Left ventricle myocardium superior (tissue), 1 donor: ENCODE measurements around the gene CCDC60. TPM values are rescaled to one million over a fixed set of nuclear protein-coding genes. Genes with fewer than 3 reads are reported as not detected.

Experiments
- ATAC-seq: fragments of 200-7000 bp; cut with Tn5 transposase; one replicate; pipeline ENCODE4 v1.9.1; 2020; ENCODE audit warnings: mild to moderate bottlenecking, moderate library complexity
- DNase-seq: peaks from one replicate; pipeline ENCODE4 v3.0.0-alpha.2; 2020
- intact Hi-C: fragments of 100-400 bp; cut with micrococcal nuclease; formaldehyde crosslinking; loops from one replicate; pipeline ENCODE4 v1.11.0; 2022
- total RNA-seq: library from RNA; stranded (reverse); fragmentation: NEBNext Ultra II Directional; extraction: Animal tissue kit (Norgen Biotek cat#: 25700); gene quantifications from one replicate; pipeline ENCODE4 v1.2.1, GENCODE V29; 2021
- donor health status: DM: no; HTN: yes; CAD: no; lungs with severe emphysema.

The CCDC60 gene
- total RNA-seq, 1 donor from 2014 or later, result not detected

GRCh38 chr12:119476951-119477350 is 142.4 kb downstream of the CCDC60 start:
- intact Hi-C loops, result no loop called here
- ATAC-seq, result no peak
- DNase-seq, result no peak

GRCh38 chr12:119479121-119479561 is 144.6 kb downstream of the CCDC60 start:
- ATAC-seq (peak; percentile 91), DNase-seq (no peak)
- intact Hi-C loops, result no loop called here

- ATAC-seq (no peak), DNase-seq (no peak)
- intact Hi-C loops, result no loop called here
Measured at GRCh38 chr12:119480551-119480950, 146.0 kb downstream of the CCDC60 start.

GRCh38 chr12:119486599-119487154 is 152.1 kb downstream of the CCDC60 start:
- intact Hi-C loops, result no loop called here
- DNase-seq, result no peak
- no peak for ATAC-seq

- DNase-seq, result no peak
- ATAC-seq, result no peak
- intact Hi-C loops, result no loop called here
Measured at GRCh38 chr12:119491814-119492213, 157.3 kb downstream of the CCDC60 start.

GRCh38 chr12:119500209-119500608 is 165.7 kb downstream of the CCDC60 start:
- intact Hi-C loops, result no loop called here
- no peak for DNase-seq
- ATAC-seq, result no peak

GRCh38 chr12:119501052-119501451 is 166.5 kb downstream of the CCDC60 start:
- DNase-seq, result no peak
- no peak for ATAC-seq
- intact Hi-C loops, result no loop called here

GRCh38 chr12:119505001-119505400 is 170.5 kb downstream of the CCDC60 start:
- intact Hi-C loops, result no loop called here

GRCh38 chr12:119512772-119513497 is 178.4 kb downstream of the CCDC60 start:
- no peak for ATAC-seq
- DNase-seq, result no peak
- intact Hi-C loops, result no loop called here

More at GRCh38 chr12:119505001-119505400, 170.5 kb downstream of the CCDC60 start:
- ATAC-seq, result no peak
- DNase-seq, result no peak

- intact Hi-C loops, result no loop called here
- no peak for ATAC-seq
Measured at GRCh38 chr12:119528241-119528640, 193.7 kb downstream of the CCDC60 start.

GRCh38 chr12:119540476-119540875 is 205.9 kb downstream of the CCDC60 start:
- ATAC-seq, result no peak
- intact Hi-C loops, result no loop called here

More at GRCh38 chr12:119528241-119528640, 193.7 kb downstream of the CCDC60 start:
- no peak for DNase-seq

GRCh38 chr12:119544765-119545625 is 210.5 kb downstream of the CCDC60 start:
- DNase-seq (peak; percentile 49), ATAC-seq (peak; percentile 68)
- intact Hi-C loops, result loop anchor here (2.0 kb wide), 1 partner anchor 100 kb away; no protein-coding TSS in a partner anchor

More at GRCh38 chr12:119540476-119540875, 205.9 kb downstream of the CCDC60 start:
- DNase-seq, result no peak

- ATAC-seq, result no peak
- intact Hi-C loops, result no loop called here
- no peak for DNase-seq
Measured at GRCh38 chr12:119546340-119546739, 211.8 kb downstream of the CCDC60 start.

GRCh38 chr12:119547001-119547400 is 212.5 kb downstream of the CCDC60 start:
- DNase-seq (no peak), ATAC-seq (no peak)
- intact Hi-C loops, result no loop called here

GRCh38 chr12:119556854-119557253 is 222.3 kb downstream of the CCDC60 start:
- ATAC-seq (no peak), DNase-seq (no peak)
- intact Hi-C loops, result no loop called here

- DNase-seq, result no peak
- no peak for ATAC-seq
- intact Hi-C loops, result no loop called here
Measured at GRCh38 chr12:119565404-119565803, 230.9 kb downstream of the CCDC60 start.

GRCh38 chr12:119570771-119571170 is 236.2 kb downstream of the CCDC60 start:
- intact Hi-C loops, result no loop called here
- DNase-seq (no peak), ATAC-seq (no peak)

- no peak for DNase-seq
- intact Hi-C loops, result no loop called here
- no peak for ATAC-seq
Measured at GRCh38 chr12:119573086-119573485, 238.6 kb downstream of the CCDC60 start.

- ATAC-seq (no peak), DNase-seq (no peak)
- intact Hi-C loops, result no loop called here
Measured at GRCh38 chr12:119574255-119574654, 239.7 kb downstream of the CCDC60 start.
